Effector memory CD4-positive, alpha-beta T cell (primary cell): ENCODE results near the gene PIK3CA.

Experiments used
- DNase-seq, 3 donors: peaks; one replicate each; pipeline ENCODE4 v3.0.0-alpha.2; 2020
- H3K27ac ChIP-seq: 2 replicates; pipeline ENCODE4 v1.7.0; 2013; ENCODE audit warnings: mild to moderate bottlenecking, low read length, moderate library complexity; ENCODE audit not compliant: insufficient read depth, poor library complexity, severe bottlenecking
- H3K27me3 ChIP-seq: replicated peaks from 2 replicates; pipeline ENCODE4 v1.7.0; 2013; ENCODE audit warnings: mild to moderate bottlenecking, low read length; ENCODE audit not compliant: insufficient read depth, control insufficient read depth, poor library complexity, severe bottlenecking
- H3K36me3 ChIP-seq: 2 replicates; pipeline ENCODE4 v1.7.0; 2013; ENCODE audit warnings: mild to moderate bottlenecking, low read length, moderate library complexity; ENCODE audit not compliant: control insufficient read depth, insufficient read depth
- H3K4me1 ChIP-seq: 2 replicates; pipeline ENCODE4 v1.7.0; 2013; ENCODE audit warnings: low read length, mild to moderate bottlenecking; ENCODE audit not compliant: control insufficient read depth, insufficient read depth, poor library complexity, severe bottlenecking
- H3K4me3 ChIP-seq: 2 replicates; pipeline ENCODE4 v1.7.0; 2013; ENCODE audit warnings: low read length, low read depth, mild to moderate bottlenecking; ENCODE audit not compliant: insufficient read depth, poor library complexity, severe bottlenecking
- H3K9me3 ChIP-seq: 2 replicates; pipeline ENCODE4 v1.7.0; 2013; ENCODE audit warnings: mild to moderate bottlenecking, low read length, moderate library complexity; ENCODE audit not compliant: control insufficient read depth

PIK3CA gene

GRCh38 chr3:179286331-179286730, 138.2 kb downstream of the PIK3CA start:
- Histone ChIP-seq H3K27ac (no peak overlapping the region), H3K4me1 (no peaks in the 10 kb centered on the region), H3K4me3 (no peak overlapping the region), H3K27me3 (no peaks in the 10 kb centered on the region), H3K36me3 (no peaks in the 10 kb centered on the region), H3K9me3 (no peaks in the 10 kb centered on the region)
- no peak for DNase-seq

- Histone ChIP-seq H3K4me3 (no peak overlapping the region), H3K36me3 (no peaks in the 10 kb centered on the region), H3K9me3 (no peaks in the 10 kb centered on the region), H3K27ac (no peak overlapping the region), H3K4me1 (no peaks in the 10 kb centered on the region), H3K27me3 (no peaks in the 10 kb centered on the region)
- DNase-seq, result no peak
Observed at GRCh38 chr3:179288845-179289244, 140.7 kb downstream of the PIK3CA start.

GRCh38 chr3:179289295-179289694, 141.1 kb downstream of the PIK3CA start:
- H3K36me3 ChIP-seq, result no peaks in the 10 kb centered on the region
- no peak overlapping the region for H3K27ac ChIP-seq
- no peak for DNase-seq
- no peaks in the 10 kb centered on the region for H3K4me1 ChIP-seq
- H3K27me3 ChIP-seq, result no peaks in the 10 kb centered on the region
- no peak overlapping the region for H3K4me3 ChIP-seq
- no peaks in the 10 kb centered on the region for H3K9me3 ChIP-seq
